ENCODE measurements around the gene FYN.

Gene FYN

GRCh38 chr6:111765763-111766162, 107.5 kb downstream of the FYN start:
- DNase-seq, result no peak

- DNase-seq, result no peak
These were observed 108.7 kb downstream of the FYN start for GRCh38 chr6:111764238-111765175.

GRCh38 chr6:111763381-111763780, 109.9 kb downstream of the FYN start:
- DNase-seq, result no peak

- no peak for DNase-seq
These were observed 111.4 kb downstream of the FYN start for GRCh38 chr6:111761783-111762312.

- DNase-seq, result no peak
These were observed 112.0 kb downstream of the FYN start for GRCh38 chr6:111761212-111761611.

GRCh38 chr6:111759836-111760785, 113.1 kb downstream of the FYN start:
- no peak for DNase-seq

GRCh38 chr6:111759331-111759835, 113.9 kb downstream of the FYN start:
- DNase-seq, result no peak

- no peak for DNase-seq
These were observed 114.5 kb downstream of the FYN start for GRCh38 chr6:111758608-111759329.

- DNase-seq, result no peak
These were observed 115.9 kb downstream of the FYN start for GRCh38 chr6:111757342-111757741.

- DNase-seq, result no peak
These were observed 118.8 kb downstream of the FYN start for GRCh38 chr6:111754423-111754822.

- no peak for DNase-seq
These were observed 119.7 kb downstream of the FYN start for GRCh38 chr6:111753573-111753972.

GRCh38 chr6:111752476-111752875, 120.8 kb downstream of the FYN start:
- no peak for DNase-seq

- no peak for DNase-seq
These were observed 122.2 kb downstream of the FYN start for GRCh38 chr6:111750753-111751673.

GRCh38 chr6:111750153-111750552, 123.1 kb downstream of the FYN start:
- no peak for DNase-seq

GRCh38 chr6:111748231-111748647, 125.0 kb downstream of the FYN start:
- DNase-seq, result no peak

GRCh38 chr6:111747829-111748228, 125.4 kb downstream of the FYN start:
- DNase-seq, result no peak

GRCh38 chr6:111747396-111747795, 125.9 kb downstream of the FYN start:
- DNase-seq, result no peak

- no peak for DNase-seq
These were observed 126.3 kb downstream of the FYN start for GRCh38 chr6:111746983-111747382.

GRCh38 chr6:111745636-111746035, 127.6 kb downstream of the FYN start:
- no peak for DNase-seq

GRCh38 chr6:111745186-111745585, 128.1 kb downstream of the FYN start:
- DNase-seq, result no peak
